HCT116 (cell line): ENCODE measurements around the gene PARVG. TPM values are rescaled to one million over a fixed set of nuclear protein-coding genes. Genes with fewer than 3 reads are reported as not detected.

ENCODE experiments used
- ATAC-seq: fragments of 200-7000 bp; cut with Tn5 transposase; 2 replicates; pipeline ENCODE4 v1.9.1; 2020; ENCODE audit warnings: mild to moderate bottlenecking, moderate library complexity
- BruUV-seq: library from RNA; stranded (reverse); fragments of 400-500 nt; replicated peaks from 2 replicates; lab custom pipeline; 2021; lab: Mats Ljungman, UMichigan
- CTCF ChIA-PET: fragments of 300-600 bp; sonication (Branson Sonifier 250); formaldehyde crosslinking; loops from one replicate; lab custom pipeline; 2021; ENCODE audit warnings: antibody characterized with exemption; lab: Charles Lee
- POLR2A ChIA-PET: fragments of 300-600, 350-600 bp; sonication (Branson Sonifier 250); formaldehyde crosslinking; loops from one replicate; lab custom pipeline; 2021; ENCODE audit warnings: antibody characterized with exemption; lab: Charles Lee
- RAD21 ChIA-PET, 2 experiments: fragments of 300-600 bp; sonication (Branson Sonifier 250); formaldehyde crosslinking; loops; one replicate each; lab custom pipeline; 2023; ENCODE audit warnings: low total read pairs in 2 of 2; ENCODE audit not compliant: uncharacterized antibody in 2 of 2, unreplicated experiment in 2 of 2, low non-redundant PET in 1 of 2; lab: Charles Lee
- DNase-seq: peaks from one replicate; pipeline ENCODE4 v3.0.0-alpha.2; 2010; ENCODE audit warnings: low read depth, low spot score
- H2AFZ ChIP-seq: fragments of 200-600 bp; shearing (Covaris generic), sonication (generic); 2 replicates; pipeline ENCODE4 v1.6.1; 2017; ENCODE audit warnings: low read depth, mixed run types, mixed read lengths, antibody characterized with exemption, low read length; ENCODE audit not compliant: poor library complexity, severe bottlenecking
- H3K27ac ChIP-seq: 2 replicates; pipeline ENCODE4 v1.5.1; 2012; ENCODE audit warnings: low read depth, low read length
- H3K27me3 ChIP-seq: fragments of 200-600 bp; sonication (generic); 2 replicates; pipeline ENCODE4 v1.6.1; 2016; ENCODE audit warnings: mixed run types, low read length, mixed read lengths; ENCODE audit not compliant: insufficient read depth
- H3K36me3 ChIP-seq, 2 experiments: fragments of 200-500 bp in 1 of 2; fragments of 200-600 bp in 1 of 2; sonication (Bioruptor generic) in 1 of 2; sonication (generic) in 1 of 2; 2 replicates each; pipeline versions ENCODE4 v1.5.1 to v1.6.1; 2014 to 2016; ENCODE audit warnings: low read length in 2 of 2, inconsistent platforms in 1 of 2, mixed read lengths in 1 of 2, mixed run types in 1 of 2; ENCODE audit not compliant: insufficient read depth in 2 of 2, control insufficient read depth in 1 of 2
- H3K4me1 ChIP-seq, 2 experiments: fragments of 200-600 bp in 1 of 2; sonication (generic) in 1 of 2; 2 replicates each; pipeline versions ENCODE4 v1.5.1 to v1.6.1; 2012 to 2017; ENCODE audit warnings: low read length in 2 of 2, inconsistent platforms in 1 of 2, mild to moderate bottlenecking in 1 of 2, mixed read lengths in 1 of 2, mixed run types in 1 of 2, moderate library complexity in 1 of 2; ENCODE audit not compliant: insufficient read depth in 2 of 2, control insufficient read depth in 1 of 2
- H3K4me2 ChIP-seq: fragments of 200-600 bp; sonication (generic); 2 replicates; pipeline ENCODE4 v1.6.1; 2017; ENCODE audit warnings: mixed run types, low read length, mixed read lengths
- H3K4me3 ChIP-seq, 2 experiments: fragments of 200-600 bp in 1 of 2; sonication (generic) in 1 of 2; replicated peaks in 1 of 2; 2 replicates each; pipeline ENCODE4 v1.5.1; 2011 to 2016; ENCODE audit warnings: low read length in 2 of 2, control low read depth in 1 of 2, low read depth in 1 of 2, mild to moderate bottlenecking in 1 of 2, mixed read lengths in 1 of 2, mixed run types in 1 of 2
- H3K79me2 ChIP-seq: fragments of 200-600 bp; sonication (generic); 2 replicates; pipeline ENCODE4 v1.6.1; 2017; ENCODE audit warnings: mild to moderate bottlenecking, mixed run types, low read length, moderate library complexity, mixed read lengths; ENCODE audit not compliant: insufficient read depth
- H3K9ac ChIP-seq: fragments of 200-600 bp; sonication (generic); 2 replicates; pipeline ENCODE4 v1.6.1; 2016; ENCODE audit warnings: low read length, mixed read lengths
- H3K9me2 ChIP-seq: fragments of 200-600 bp; sonication (generic), shearing (Covaris generic); 2 replicates; pipeline ENCODE4 v1.6.1; 2017; ENCODE audit warnings: mixed run types, mild to moderate bottlenecking, moderate library complexity; ENCODE audit not compliant: insufficient read depth
- H3K9me3 ChIP-seq, 2 experiments: fragments of 200-500 bp in 1 of 2; fragments of 200-600 bp in 1 of 2; sonication (Bioruptor generic) in 1 of 2; sonication (generic) in 1 of 2; 2 replicates each; pipeline ENCODE4 v1.6.1; 2014 to 2017; ENCODE audit warnings: low read length in 2 of 2, mixed read lengths in 2 of 2, inconsistent platforms in 1 of 2, low read depth in 1 of 2, mild to moderate bottlenecking in 1 of 2, mixed run types in 1 of 2, moderate library complexity in 1 of 2; ENCODE audit not compliant: control insufficient read depth in 1 of 2, insufficient read depth in 1 of 2
- H4K20me1 ChIP-seq: fragments of 200-600 bp; sonication (generic), shearing (Covaris generic); 2 replicates; pipeline ENCODE4 v1.6.1; 2017; ENCODE audit warnings: mixed run types, mild to moderate bottlenecking, moderate library complexity; ENCODE audit not compliant: insufficient read depth
- CTCF ChIP-seq, 3 experiments: fragments of 200-600 bp in 1 of 3; sonication (generic) in 1 of 3; IDR thresholded peaks in 2 of 3; conservative IDR thresholded peaks in 1 of 3; 2 replicates each; pipeline ENCODE4 v1.5.1; 2012 to 2017; ENCODE audit warnings: low read depth in 2 of 3, low read length in 2 of 3, antibody characterized with exemption in 1 of 3, borderline replicate concordance in 1 of 3, control low read depth in 1 of 3, mild to moderate bottlenecking in 1 of 3, mixed read lengths in 1 of 3, mixed run types in 1 of 3, moderate library complexity in 1 of 3; ENCODE audit not compliant: insufficient read depth in 1 of 3
- EGR1 ChIP-seq: IDR thresholded peaks from 2 replicates; pipeline ENCODE4 v1.6.1; 2012; ENCODE audit warnings: low read depth
- ELF1 ChIP-seq: IDR thresholded peaks from 2 replicates; pipeline ENCODE4 v1.6.1; 2012; ENCODE audit warnings: low read depth, borderline replicate concordance
- EZH2 ChIP-seq: fragments of 200-600 bp; sonication (generic); IDR thresholded peaks from 2 replicates; pipeline ENCODE4 v1.6.1; 2017; ENCODE audit warnings: antibody characterized with exemption, mixed run types
- EZH2phosphoT487 ChIP-seq: fragments of 200-600 bp; IDR thresholded peaks from 2 replicates; pipeline ENCODE4 v1.6.1; 2018; ENCODE audit warnings: antibody characterized with exemption, borderline replicate concordance
- JUND ChIP-seq: IDR thresholded peaks from 2 replicates; pipeline ENCODE4 v1.6.1; 2012
- POLR2AphosphoS5 ChIP-seq: IDR thresholded peaks from 2 replicates; pipeline ENCODE4 v1.6.1; 2011; ENCODE audit warnings: mild to moderate bottlenecking, low read depth, low read length, moderate library complexity
- SIN3A ChIP-seq: IDR thresholded peaks from 2 replicates; pipeline ENCODE4 v1.6.1; 2012; ENCODE audit warnings: low read depth
- TCF7L2 ChIP-seq: IDR thresholded peaks from 2 replicates; pipeline ENCODE4 v1.7.0; 2011; ENCODE audit warnings: borderline replicate concordance, inconsistent platforms; ENCODE audit not compliant: insufficient read depth, insufficient read length; ENCODE audit errors: extremely low read depth
- ZFX ChIP-seq: fragments of 450-650 bp; IDR thresholded peaks from 2 replicates; pipeline ENCODE4 v1.6.1; 2017
- ZNF274 ChIP-seq: fragments of 200-500 bp; sonication (Bioruptor generic); IDR thresholded peaks from 2 replicates; pipeline ENCODE4 v1.6.1; 2014; ENCODE audit warnings: mild to moderate bottlenecking, low read depth, low read length, inconsistent platforms
- intact Hi-C: fragments of 100-400 bp; cut with micrococcal nuclease; formaldehyde crosslinking; loops from 2 replicates; pipeline ENCODE4 v1.10.0; 2022
- total RNA-seq: library from RNA; stranded (reverse); gene quantifications from one replicate; pipeline ENCODE4 v1.2.1, GENCODE V29; 2021; ENCODE audit not compliant: unreplicated experiment
- TF ChIP-seq, protein P1 (sequence below): IDR thresholded peaks from 2 replicates; pipeline ENCODE4 v1.6.1; 2012
- TF ChIP-seq, protein P2 (sequence below): IDR thresholded peaks from 2 replicates; pipeline ENCODE4 v1.6.1; 2012; ENCODE audit warnings: low read depth
- TF ChIP-seq, protein P3 (sequence below): IDR thresholded peaks from 2 replicates; pipeline ENCODE4 v1.6.1; 2012

PARVG gene
- total RNA-seq, 1 experiment from 2014 or later: 0.57 TPM

DNA sequence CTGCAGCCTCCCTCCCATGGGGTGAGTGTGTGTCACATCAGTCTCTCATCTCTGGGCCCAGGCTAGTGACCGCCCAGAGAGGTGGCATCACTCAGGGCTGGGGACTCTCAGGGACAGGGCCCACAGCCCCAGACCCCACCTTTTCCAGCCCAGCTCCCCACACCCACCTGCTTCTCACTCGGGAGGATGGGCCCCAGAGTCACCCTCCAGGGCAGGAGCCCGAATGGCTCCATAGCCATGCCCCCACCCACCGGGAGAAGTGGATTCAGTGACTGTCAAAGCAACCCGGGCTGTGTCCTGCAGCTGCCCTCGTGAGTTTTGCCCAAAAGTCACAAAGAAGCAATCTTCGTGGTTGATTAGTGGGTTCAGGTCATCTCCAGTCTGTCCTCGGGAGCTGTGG, 26.0 kb downstream of the PARVG start:
- H3K4me2 ChIP-seq: no peak overlapping the region
- no TSS peak for BruUV-seq
- H3K4me3 ChIP-seq: no peak overlapping the region
- H3K4me1 ChIP-seq: no peaks in the 10 kb centered on the region
- POLR2A ChIA-PET: no interaction called here
- no peaks in the 10 kb centered on the region for H3K79me2 ChIP-seq
- TF ChIP-seq, protein P1, sequence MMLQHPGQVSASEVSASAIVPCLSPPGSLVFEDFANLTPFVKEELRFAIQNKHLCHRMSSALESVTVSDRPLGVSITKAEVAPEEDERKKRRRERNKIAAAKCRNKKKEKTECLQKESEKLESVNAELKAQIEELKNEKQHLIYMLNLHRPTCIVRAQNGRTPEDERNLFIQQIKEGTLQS: no peak
- TF ChIP-seq TCF7L2: no peak
- no peak for TF ChIP-seq EZH2
- TF ChIP-seq, protein P2, sequence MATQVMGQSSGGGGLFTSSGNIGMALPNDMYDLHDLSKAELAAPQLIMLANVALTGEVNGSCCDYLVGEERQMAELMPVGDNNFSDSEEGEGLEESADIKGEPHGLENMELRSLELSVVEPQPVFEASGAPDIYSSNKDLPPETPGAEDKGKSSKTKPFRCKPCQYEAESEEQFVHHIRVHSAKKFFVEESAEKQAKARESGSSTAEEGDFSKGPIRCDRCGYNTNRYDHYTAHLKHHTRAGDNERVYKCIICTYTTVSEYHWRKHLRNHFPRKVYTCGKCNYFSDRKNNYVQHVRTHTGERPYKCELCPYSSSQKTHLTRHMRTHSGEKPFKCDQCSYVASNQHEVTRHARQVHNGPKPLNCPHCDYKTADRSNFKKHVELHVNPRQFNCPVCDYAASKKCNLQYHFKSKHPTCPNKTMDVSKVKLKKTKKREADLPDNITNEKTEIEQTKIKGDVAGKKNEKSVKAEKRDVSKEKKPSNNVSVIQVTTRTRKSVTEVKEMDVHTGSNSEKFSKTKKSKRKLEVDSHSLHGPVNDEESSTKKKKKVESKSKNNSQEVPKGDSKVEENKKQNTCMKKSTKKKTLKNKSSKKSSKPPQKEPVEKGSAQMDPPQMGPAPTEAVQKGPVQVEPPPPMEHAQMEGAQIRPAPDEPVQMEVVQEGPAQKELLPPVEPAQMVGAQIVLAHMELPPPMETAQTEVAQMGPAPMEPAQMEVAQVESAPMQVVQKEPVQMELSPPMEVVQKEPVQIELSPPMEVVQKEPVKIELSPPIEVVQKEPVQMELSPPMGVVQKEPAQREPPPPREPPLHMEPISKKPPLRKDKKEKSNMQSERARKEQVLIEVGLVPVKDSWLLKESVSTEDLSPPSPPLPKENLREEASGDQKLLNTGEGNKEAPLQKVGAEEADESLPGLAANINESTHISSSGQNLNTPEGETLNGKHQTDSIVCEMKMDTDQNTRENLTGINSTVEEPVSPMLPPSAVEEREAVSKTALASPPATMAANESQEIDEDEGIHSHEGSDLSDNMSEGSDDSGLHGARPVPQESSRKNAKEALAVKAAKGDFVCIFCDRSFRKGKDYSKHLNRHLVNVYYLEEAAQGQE: no peak
- TF ChIP-seq, protein P3, sequence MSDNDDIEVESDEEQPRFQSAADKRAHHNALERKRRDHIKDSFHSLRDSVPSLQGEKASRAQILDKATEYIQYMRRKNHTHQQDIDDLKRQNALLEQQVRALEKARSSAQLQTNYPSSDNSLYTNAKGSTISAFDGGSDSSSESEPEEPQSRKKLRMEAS: no peak
- TF ChIP-seq CTCF (IDR thresholded peaks at IDR 0.05 in 2 of 3, conservative IDR thresholded peaks at IDR 0.05 in 1 of 3; ENCODE audit: borderline replicate concordance in 1 of 3, insufficient read depth in 1 of 3, low read depth in 2 of 3, low read length in 2 of 3): no peak
- TF ChIP-seq ELF1: no peak
- no peak for TF ChIP-seq SIN3A
- TF ChIP-seq EGR1: no peak
- no peak for TF ChIP-seq EZH2phosphoT487
- TF ChIP-seq POLR2AphosphoS5: no peak
- TF ChIP-seq JUND: no peak
- no peak for TF ChIP-seq ZNF274
- no peak for TF ChIP-seq ZFX
- no peak overlapping the region for H2AFZ ChIP-seq
- ATAC-seq (no peak), DNase-seq (no peak)
- CTCF ChIA-PET: no interaction called here
- RAD21 ChIA-PET: no interaction called here
- no peaks in the 10 kb centered on the region for H3K36me3 ChIP-seq
- H3K27ac ChIP-seq: no peak overlapping the region
- intact Hi-C loops: no loop called here
- no peaks in the 10 kb centered on the region for H3K9me2 ChIP-seq
- peaks cover 12% of the 10 kb centered on the region; the same call in 1 of the 2 replicates for H3K27me3 ChIP-seq
- no peaks in the 10 kb centered on the region for H3K9me3 ChIP-seq
- no peaks in the 10 kb centered on the region for H4K20me1 ChIP-seq
- no peak overlapping the region for H3K9ac ChIP-seq
